Stimulated activated naive CD8-positive, alpha-beta T cell treated with anti-CD3 and anti-CD28 coated beads, Interleukin-15, Interleukin-2, amounts not matched to agents 100 U/mL and 50 U/mL, for 24 hours (primary cell): ENCODE measurements around the gene PRR13.
A peak's percentile ranks its signal among the peaks of the same experiment; 100 is the strongest.
"Not testable (repeated sequence)": the region's sequence is repeated elsewhere in the genome, so short reads cannot be mapped to it uniquely, and the experiment has no call there.

ENCODE experiments used
- ATAC-seq: fragments of 150-1000 bp; cut with Tn5 transposase; one replicate; pipeline ENCODE4 v1.10.0; 2021
- DNase-seq: peaks from one replicate; pipeline ENCODE4 v3.0.0; 2021

The PRR13 gene

DNA sequence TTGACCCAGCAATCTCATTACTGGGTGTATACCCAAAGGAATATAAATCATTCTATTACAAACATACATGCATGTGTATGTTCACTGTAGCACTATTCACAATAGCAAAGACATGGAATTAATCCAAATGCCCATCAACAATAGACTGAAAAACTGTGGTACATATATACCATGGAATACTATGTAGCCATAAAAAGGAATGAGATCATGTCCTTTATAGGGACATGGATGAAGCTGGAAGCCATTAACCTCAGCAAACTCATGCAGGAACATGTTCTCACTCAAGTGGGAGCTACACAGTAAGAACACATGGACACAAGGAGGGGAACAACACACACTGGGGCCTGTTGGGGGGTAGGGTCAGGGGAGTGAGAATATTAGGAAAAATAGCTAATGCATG is 2.0 kb upstream of the PRR13 start:
- not testable (repeated sequence) for DNase-seq, ATAC-seq

- no peak for DNase-seq
- ATAC-seq, result no peak
These were observed 2.4 kb downstream of the PRR13 start for GRCh38 chr12:53443955-53444354.

- not testable (repeated sequence) for ATAC-seq, DNase-seq
These were observed 3.2 kb downstream of the PRR13 start for GRCh38 chr12:53444593-53445325.

- DNase-seq (no peak), ATAC-seq (no peak)
These were observed 9.4 kb downstream of the PRR13 start for GRCh38 chr12:53450936-53451335.

- peak; percentile 98 for ATAC-seq
- peak; percentile 97 for DNase-seq
These were observed 10.2 kb downstream of the PRR13 start, which contains the start of gene PCBP2 for GRCh38 chr12:53451661-53452158. Gene PCBP2 (plus strand): TSS chr12:53452102. CDS start chr12:53454801, 2,699 bp downstream.

- ATAC-seq (peak; percentile 24), DNase-seq (peak; percentile 77)
These were observed 10.9 kb downstream of the PRR13 start for GRCh38 chr12:53452159-53453077.

DNA sequence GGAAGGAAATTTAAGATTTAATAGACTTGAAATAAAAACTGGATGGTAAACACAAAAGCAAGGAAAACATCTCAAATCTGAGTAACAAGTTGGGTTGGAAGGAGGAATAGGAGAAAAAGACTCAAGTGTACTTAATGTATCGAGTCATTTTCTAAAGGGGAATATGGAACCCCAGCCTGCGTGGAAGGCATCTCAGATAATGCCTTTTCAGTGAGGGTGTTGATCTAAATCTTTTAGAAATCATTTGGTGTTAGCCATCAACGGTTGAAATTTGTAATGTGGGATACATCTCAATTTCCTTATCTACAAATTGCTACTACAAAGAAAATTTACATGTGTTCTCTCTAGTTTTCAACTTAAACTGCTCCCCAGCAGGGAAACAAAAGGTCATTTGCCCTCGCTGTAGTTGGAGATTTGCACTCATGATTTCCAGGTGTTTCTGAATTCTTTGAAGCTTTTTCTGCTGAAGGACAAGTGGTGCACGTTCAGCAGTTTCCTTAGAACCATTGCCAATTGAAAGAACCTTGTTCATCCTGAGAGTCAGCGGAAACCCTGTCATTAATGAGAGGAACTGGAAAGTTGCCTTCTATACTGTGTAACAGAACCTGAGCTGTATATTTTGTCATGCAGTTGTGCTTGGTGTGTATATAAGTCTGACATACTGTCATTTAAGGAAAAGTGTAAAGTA is 12.6 kb downstream of the PRR13 start:
- ATAC-seq (no peak), DNase-seq (no peak)

- no peak for ATAC-seq
- DNase-seq, result no peak
These were observed 13.2 kb downstream of the PRR13 start for GRCh38 chr12:53454707-53455106.

DNA sequence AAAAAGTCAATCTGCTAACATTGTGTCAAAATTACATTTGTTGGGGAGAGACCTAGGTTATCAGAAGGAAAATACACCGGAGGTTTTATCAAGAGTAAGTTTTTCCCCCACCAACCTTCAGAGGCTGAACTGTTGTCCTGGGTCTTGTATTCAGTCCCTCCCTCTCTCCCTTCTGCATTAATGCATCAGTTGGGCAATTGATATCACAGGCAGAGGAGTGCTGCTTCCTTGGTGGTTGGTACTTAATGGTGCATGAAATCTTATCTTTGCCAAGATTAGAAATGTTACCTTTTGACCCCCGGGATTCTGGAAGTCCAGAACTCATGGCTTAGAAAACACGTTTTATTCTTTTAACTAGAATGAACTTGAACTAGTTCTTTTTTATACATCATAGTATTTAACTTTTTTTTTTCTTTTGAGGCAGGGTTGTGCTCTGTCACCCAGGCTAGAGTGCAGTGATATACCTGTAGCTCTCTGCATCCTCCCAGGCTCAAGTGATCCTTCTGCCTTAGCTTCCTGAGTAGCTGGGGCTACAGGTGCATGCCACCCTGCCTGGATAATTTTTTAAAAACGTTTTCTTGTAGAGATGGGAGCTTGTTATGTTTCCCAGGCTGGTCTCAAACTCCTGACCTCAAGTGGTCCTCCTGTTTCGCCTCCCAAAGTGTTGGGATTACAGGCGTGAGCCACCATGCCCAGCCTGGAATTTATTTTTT is 15.3 kb downstream of the PRR13 start:
- DNase-seq (no peak), ATAC-seq (no peak)

- no peak for DNase-seq
- no peak for ATAC-seq
These were observed 17.6 kb downstream of the PRR13 start for GRCh38 chr12:53459097-53459496.

DNA sequence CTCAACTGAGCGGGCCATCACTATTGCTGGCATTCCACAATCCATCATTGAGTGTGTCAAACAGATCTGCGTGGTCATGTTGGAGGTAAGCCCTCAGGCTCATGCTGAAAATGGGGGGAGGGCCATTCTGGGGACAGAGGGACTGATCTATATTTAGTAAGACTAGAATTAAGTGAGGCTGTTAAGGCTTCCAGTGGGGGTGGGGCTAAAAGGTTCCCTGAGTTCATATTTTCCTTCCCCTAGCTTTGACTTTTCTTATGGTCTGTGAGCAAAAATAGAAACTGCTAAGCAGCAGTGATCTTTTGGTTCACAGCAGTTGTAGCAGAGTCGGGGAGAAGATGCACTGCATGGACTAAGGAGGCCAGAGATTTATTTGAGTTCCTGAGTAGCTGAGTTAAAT is 19.5 kb downstream of the PRR13 start:
- ATAC-seq, result no peak
- DNase-seq, result no peak

DNA sequence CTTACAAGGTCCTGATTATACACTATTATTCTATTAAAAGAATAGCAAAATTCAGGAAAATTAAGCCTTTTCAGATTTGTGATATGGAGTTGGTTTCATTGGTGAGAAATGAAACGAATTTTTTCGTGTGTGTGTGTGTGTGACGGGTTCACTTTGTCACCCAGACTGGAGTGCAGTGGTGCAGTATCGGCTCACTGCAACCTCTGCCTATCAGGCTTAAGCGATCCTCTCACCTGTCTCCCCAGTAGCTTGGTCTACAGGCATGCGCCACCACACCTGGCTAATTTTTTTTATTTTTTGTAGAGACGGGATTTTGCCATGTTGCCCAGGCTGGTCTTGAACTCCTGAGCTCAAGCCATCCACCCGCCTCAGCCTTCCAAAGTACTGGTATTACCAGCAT is 20.1 kb downstream of the PRR13 start:
- DNase-seq (no peak), ATAC-seq (no peak)

DNA sequence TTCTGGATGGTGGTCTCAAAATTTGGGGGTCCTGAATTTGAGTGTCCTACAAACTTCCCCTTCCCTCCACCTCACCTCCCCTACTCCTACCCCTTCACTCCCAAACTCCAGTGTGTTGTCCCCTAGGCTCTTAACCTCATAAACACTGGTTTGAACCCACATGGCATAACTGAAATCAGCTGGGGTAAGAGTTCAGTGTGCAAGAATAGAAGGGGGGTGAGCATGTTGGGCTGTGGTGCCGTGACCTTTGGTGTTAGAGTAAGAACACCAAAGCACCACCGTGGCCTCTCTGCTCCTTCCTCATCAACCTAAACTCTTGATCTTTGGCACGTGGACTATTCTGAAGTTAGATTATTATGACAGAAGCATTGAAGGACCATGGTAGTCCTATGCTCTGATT is 21.4 kb downstream of the PRR13 start:
- ATAC-seq (no peak), DNase-seq (no peak)

DNA sequence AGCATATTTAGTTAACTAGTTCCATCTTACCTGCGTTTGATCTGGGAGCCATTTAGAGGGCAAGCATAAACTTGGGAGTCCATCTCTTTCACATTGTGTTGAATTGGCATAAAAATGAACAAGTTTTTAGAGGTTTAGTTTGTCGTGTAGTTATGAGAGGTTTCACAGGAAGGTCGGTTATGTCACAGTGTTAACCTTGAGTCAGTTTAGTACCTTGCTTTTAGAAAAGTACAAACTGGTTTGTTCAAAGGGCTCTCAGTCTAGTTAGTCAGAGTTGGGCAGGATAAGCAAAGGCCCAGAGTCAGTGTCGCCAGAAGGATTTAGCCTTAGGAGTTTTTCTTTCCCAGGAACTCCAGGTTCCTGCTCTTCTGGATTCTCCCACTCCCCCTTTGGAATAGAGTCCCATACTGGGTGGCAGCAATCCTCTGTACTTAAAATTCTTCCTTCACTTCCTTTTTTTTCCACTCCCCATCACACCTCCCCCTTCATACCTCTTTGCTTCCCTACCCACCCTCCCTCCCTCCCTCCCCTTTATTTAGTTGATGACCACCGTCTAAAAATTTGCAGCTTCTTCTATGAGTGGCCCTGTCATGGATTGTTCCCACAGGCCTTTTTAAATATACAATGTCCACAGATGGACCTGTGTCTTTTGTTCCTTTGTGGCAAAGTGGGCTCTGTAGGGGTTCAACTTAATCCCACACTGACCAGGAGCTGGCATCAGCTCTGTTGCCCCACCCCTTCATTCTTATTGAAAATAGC is 22.4 kb downstream of the PRR13 start:
- DNase-seq (no peak), ATAC-seq (no peak)

DNA sequence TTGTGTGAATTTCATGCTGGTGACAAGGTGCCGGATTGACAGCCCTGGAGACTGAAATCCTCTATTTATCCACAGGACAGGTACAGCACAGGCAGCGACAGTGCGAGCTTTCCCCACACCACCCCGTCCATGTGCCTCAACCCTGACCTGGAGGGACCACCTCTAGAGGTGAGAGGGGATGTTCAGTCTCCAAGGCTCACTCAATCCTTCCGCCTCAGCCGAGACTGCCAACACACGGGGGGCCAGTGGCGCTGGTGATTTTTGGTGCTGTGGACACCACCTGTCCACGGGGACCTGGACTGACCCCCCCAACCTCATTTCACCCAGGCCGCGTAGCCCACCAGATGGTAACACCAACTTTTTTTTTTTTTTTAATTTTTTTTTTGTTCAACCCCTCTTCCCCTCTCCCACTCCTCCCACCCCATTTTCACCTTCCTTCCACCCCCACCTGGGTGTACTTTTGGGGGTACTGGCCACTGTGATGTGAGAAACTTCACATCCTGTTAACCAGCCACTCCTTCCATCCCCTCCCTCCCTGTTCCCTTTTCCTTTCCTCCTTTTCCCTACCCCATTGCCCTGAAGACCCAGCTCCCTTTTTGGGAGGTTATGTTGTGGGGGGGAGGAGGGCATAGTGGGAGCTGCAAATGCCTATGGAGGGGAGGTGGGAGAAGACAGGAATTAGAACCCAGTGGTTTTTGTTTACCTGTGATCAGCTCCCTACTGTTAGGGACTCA is 23.3 kb downstream of the PRR13 start:
- ATAC-seq (no peak), DNase-seq (no peak)

DNA sequence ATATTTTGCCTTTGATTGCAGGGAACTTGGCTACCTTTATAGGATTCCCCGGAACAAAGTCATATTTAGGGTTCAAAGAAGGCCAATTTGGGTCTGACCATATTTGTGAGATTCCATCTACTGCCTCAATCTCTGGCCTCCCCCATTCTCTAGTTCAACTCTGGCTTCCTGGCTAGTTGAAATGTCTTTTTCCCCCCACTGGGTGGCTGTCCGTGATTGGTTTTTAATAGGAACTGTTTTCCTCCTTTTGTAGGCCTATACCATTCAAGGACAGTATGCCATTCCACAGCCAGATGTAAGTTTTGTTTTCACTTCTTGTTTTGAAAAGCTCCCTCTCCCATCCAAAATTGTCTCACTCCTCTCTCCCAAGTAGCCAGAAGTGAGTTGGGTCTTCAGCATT is 24.1 kb downstream of the PRR13 start:
- ATAC-seq, result no peak
- no peak for DNase-seq

DNA sequence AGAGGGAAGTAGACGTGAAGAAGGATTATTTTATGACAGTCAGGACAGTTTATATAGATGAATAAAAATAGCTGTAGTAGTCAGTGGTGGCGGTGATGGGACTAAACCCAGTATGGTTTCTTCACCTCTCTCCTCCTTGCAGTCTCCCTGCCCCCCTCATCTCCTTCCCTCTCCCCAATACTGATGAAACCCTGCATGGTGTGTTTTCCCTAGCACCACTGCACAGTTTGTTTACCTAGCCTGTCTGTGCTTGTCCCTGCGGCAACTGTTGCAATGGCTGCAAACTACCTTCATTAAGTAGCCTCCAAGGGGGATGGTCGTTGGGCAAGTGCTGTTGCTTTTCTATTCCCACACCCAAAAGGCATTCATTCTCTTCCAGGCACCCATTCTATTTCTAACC is 25.1 kb downstream of the PRR13 start:
- ATAC-seq, result no peak

GRCh38 chr12:53467082-53467481 is 25.5 kb downstream of the PRR13 start:
- no peak for DNase-seq
- no peak for ATAC-seq

More for the DNA sequence above, 25.1 kb downstream of the PRR13 start:
- DNase-seq, result no peak

DNA sequence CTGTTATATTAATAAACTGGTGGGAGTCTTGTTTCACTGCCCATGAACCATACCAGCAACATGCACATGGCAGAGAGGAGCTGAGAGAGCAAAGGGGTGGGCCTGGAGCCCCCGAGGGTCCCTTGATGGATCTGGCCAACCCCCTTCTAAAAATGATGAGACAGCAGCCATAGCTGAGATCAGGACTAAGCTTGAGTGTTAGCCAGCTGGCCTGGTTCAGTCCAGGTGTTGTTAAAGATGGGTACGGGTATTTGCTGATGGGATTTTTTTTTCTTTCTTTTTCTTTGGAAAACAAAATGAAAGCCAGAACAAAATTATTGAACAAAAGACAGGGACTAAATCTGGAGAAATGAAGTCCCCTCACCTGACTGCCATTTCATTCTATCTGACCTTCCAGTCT is 26.3 kb downstream of the PRR13 start:
- no peak for ATAC-seq
- DNase-seq, result no peak

DNA sequence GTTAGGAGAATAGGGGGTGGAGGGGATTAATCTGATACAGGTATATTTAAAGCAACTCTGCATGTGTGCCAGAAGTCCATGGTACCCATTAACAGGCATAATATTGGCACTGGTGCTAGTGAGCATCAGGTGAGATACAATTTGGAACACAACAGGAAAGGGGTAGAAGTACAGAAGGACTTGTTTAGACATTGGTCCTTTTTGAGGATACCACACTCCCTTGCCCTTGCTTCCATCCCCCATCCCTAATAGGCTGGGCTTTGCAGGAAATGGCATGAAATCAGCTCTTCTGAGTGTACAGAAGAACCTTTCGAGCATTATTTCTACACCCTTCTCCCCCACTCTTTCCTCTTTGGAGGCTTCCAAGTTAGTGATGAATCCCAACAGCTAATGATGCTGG is 26.7 kb downstream of the PRR13 start:
- no peak for DNase-seq
- ATAC-seq, result no peak
